OCI-LY3 (cell line): ENCODE measurements around the gene GRIN2A.

ENCODE experiments used
- H2AFZ ChIP-seq: fragments of 200-600, 300-600 bp; shearing (Covaris generic); 2 replicates; pipeline ENCODE4 v1.6.0; 2014; ENCODE audit warnings: antibody characterized with exemption, low read depth, low read length
- H3K27ac ChIP-seq: fragments of 200-600, 300-600 bp; sonication (generic); 2 replicates; pipeline ENCODE4 v1.5.1; 2014; ENCODE audit warnings: mild to moderate bottlenecking, low read length, moderate library complexity, mixed read lengths
- H3K27me3 ChIP-seq: fragments of 200-600, 300-600 bp; sonication (generic); 2 replicates; pipeline ENCODE4 v1.6.1; 2014; ENCODE audit warnings: low read depth, low read length, mixed read lengths
- H3K36me3 ChIP-seq: fragments of 200-600, 300-600 bp; sonication (generic); replicated peaks from 2 replicates; pipeline ENCODE3; 2014; ENCODE audit warnings: low read depth, low read length, mixed read lengths
- H3K4me1 ChIP-seq: fragments of 300-600, 200-600 bp; sonication (generic); 2 replicates; pipeline ENCODE4 v1.6.1; 2014; ENCODE audit warnings: low read length, mixed read lengths
- H3K4me2 ChIP-seq: fragments of 200-600, 300-600 bp; sonication (generic); 2 replicates; pipeline ENCODE4 v1.6.1; 2014; ENCODE audit warnings: low read length, mixed read lengths
- H3K4me3 ChIP-seq: fragments of 300-600, 200-600 bp; sonication (generic); 2 replicates; pipeline ENCODE4 v1.5.1; 2014; ENCODE audit warnings: antibody characterized with exemption, mild to moderate bottlenecking, low read length, moderate library complexity
- H3K79me2 ChIP-seq: fragments of 300-600, 200-600 bp; shearing (Covaris generic); 2 replicates; pipeline ENCODE4 v1.6.1; 2014; ENCODE audit warnings: mild to moderate bottlenecking, low read length, mixed read lengths
- H3K9ac ChIP-seq: fragments of 300-600, 200-600 bp; shearing (Covaris generic); 2 replicates; pipeline ENCODE4 v1.6.0; 2014; ENCODE audit warnings: mild to moderate bottlenecking, low read length, moderate library complexity
- H3K9me3 ChIP-seq: fragments of 200-600, 300-600 bp; shearing (Covaris generic); 2 replicates; pipeline ENCODE4 v1.6.1; 2014; ENCODE audit warnings: low read length, mixed read lengths; ENCODE audit not compliant: insufficient read depth
- H4K20me1 ChIP-seq: fragments of 200-600, 300-600 bp; sonication (generic); 2 replicates; pipeline ENCODE4 v1.6.1; 2016; ENCODE audit warnings: low read length, mixed read lengths; ENCODE audit not compliant: insufficient read depth
- EZH2phosphoT487 ChIP-seq: fragments of 200-600 bp; shearing (Covaris generic); IDR thresholded peaks from 2 replicates; pipeline ENCODE4 v1.6.1; 2018; ENCODE audit warnings: antibody characterized with exemption, mixed run types, low read depth
- TF ChIP-seq, protein P1 (sequence below): fragments of 200-600, 300-600 bp; sonication (generic); IDR thresholded peaks from 2 replicates; pipeline ENCODE4 v1.5.1; 2014; ENCODE audit warnings: antibody characterized with exemption, low read length, low read depth

GRIN2A gene

DNA sequence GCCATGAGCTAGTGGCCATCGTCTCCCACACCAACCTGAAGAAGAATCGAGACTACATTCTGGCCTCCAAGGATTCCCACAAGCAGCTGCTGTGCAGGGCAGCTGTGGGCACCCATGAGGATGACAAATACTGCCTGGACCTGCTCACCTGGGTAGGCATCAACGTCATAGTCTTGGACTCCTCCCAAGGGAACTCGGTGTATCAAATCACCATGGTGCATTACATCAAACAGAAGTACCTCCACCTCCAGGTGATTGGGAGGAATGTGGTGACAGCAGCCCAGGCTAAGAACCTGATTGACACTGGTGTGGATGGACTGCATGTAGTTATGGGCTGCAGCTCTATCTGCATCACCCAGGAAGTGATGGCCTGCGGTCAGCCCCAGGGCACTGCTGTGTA is 70.2 kb downstream of the GRIN2A start:
- Histone ChIP-seq H3K4me1 (no peaks in the 10 kb centered on the region), H3K4me3 (no peak overlapping the region), H3K36me3 (no peaks in the 10 kb centered on the region), H2AFZ (no peak overlapping the region), H4K20me1 (no peaks in the 10 kb centered on the region), H3K9ac (no peak overlapping the region), H3K9me3 (no peaks in the 10 kb centered on the region), H3K27me3 (peaks cover 8% of the 10 kb centered on the region; the same call in 1 of the 2 replicates), H3K27ac (no peak overlapping the region), H3K79me2 (no peaks in the 10 kb centered on the region), H3K4me2 (no peak overlapping the region)
- TF ChIP-seq, protein P1, sequence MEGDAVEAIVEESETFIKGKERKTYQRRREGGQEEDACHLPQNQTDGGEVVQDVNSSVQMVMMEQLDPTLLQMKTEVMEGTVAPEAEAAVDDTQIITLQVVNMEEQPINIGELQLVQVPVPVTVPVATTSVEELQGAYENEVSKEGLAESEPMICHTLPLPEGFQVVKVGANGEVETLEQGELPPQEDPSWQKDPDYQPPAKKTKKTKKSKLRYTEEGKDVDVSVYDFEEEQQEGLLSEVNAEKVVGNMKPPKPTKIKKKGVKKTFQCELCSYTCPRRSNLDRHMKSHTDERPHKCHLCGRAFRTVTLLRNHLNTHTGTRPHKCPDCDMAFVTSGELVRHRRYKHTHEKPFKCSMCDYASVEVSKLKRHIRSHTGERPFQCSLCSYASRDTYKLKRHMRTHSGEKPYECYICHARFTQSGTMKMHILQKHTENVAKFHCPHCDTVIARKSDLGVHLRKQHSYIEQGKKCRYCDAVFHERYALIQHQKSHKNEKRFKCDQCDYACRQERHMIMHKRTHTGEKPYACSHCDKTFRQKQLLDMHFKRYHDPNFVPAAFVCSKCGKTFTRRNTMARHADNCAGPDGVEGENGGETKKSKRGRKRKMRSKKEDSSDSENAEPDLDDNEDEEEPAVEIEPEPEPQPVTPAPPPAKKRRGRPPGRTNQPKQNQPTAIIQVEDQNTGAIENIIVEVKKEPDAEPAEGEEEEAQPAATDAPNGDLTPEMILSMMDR: no peak
- no peak for TF ChIP-seq EZH2phosphoT487

DNA sequence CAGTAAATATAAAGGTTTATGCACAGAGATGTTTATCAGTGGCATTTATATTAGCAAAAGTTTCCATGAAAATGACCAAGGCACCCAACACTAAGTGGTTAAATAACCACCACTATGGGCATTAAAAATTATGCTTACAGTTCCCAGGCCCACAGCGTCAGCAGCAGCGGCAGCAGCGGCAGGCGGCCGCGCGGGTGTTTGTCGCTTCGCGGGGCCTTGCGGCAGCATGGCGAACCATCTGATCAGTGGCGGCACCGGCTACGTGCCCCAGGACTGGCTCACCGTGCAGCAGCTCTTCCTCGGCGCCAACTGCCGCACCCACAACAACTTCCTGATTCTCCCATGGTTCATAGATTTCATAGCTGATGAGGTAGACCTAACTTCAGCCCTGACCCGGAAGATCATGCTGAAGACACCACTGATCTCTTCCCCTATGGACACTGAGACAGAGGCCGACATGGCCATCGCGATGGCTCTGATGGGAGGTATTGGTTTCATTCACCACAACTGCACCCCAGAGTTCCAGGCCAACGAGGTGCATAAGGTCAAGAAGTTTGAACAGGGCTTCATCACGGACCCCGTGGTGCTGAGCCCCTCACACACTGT is 71.0 kb downstream of the GRIN2A start:
- TF ChIP-seq, protein P1: no peak
- no peak for TF ChIP-seq EZH2phosphoT487
- Histone ChIP-seq H2AFZ (no peak overlapping the region), H3K27ac (no peak overlapping the region), H3K4me1 (no peaks in the 10 kb centered on the region), H3K4me3 (no peak overlapping the region), H3K36me3 (no peaks in the 10 kb centered on the region), H3K9ac (no peak overlapping the region), H3K27me3 (0 out of 2 replicates have a peak, but pooled peaks cover 7% of the 10 kb centered on the region), H4K20me1 (no peaks in the 10 kb centered on the region), H3K4me2 (no peak overlapping the region), H3K79me2 (no peaks in the 10 kb centered on the region), H3K9me3 (no peaks in the 10 kb centered on the region)

DNA sequence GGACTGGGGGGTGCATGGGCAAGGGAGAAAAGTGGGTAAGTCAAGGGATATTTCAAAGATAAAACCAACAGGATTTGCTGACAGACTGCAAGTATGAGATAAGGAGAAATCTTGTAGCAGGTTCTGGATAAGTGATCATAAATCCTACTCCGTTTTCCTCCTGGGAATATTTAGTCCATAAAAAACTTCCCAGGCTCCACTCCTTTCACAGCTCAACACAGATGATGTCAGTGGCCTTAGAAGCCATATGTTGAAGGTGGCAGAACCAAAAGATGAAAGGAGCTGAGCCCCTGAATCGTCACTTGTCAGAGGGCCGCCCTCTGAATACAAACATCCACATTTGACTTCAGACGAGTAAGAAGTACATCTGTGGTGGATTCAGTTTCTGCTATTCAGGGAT is 71.7 kb downstream of the GRIN2A start:
- no peak overlapping the region for H3K9ac ChIP-seq
- H3K27ac ChIP-seq: no peak overlapping the region
- no peak overlapping the region for H3K4me3 ChIP-seq
- H4K20me1 ChIP-seq: no peaks in the 10 kb centered on the region
- no peak for TF ChIP-seq EZH2phosphoT487
- TF ChIP-seq, protein P1: no peak
- H3K4me1 ChIP-seq: no peaks in the 10 kb centered on the region
- H3K27me3 ChIP-seq: 0 out of 2 replicates have a peak, but pooled peaks cover 7% of the 10 kb centered on the region
- H3K4me2 ChIP-seq: no peak overlapping the region
- no peaks in the 10 kb centered on the region for H3K36me3 ChIP-seq
- H2AFZ ChIP-seq: no peak overlapping the region
- no peaks in the 10 kb centered on the region for H3K9me3 ChIP-seq
- H3K79me2 ChIP-seq: no peaks in the 10 kb centered on the region

DNA sequence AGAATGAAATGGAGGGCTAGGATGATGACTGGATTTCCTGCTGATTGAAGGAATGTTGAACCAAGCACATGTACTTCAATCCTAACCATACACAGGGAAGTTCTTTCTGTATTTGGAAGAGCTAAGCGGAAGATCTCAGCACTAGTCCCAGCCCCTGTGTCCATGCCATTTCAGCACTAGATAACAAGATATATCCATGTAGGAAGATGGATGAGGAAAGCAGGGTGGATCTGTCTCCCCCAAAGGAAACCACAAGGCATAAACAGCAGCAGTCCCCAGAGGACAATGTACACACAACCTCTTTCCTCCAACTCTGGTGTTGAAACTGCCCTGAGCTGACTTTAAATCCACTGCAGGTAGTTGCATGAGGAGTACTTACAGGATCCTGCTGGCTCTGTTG is 75.1 kb downstream of the GRIN2A start:
- Histone ChIP-seq H3K9me3 (no peaks in the 10 kb centered on the region), H3K9ac (no peak overlapping the region), H3K4me1 (peaks cover 4% of the 10 kb centered on the region; the same call in 1 of the 2 replicates), H3K36me3 (no peaks in the 10 kb centered on the region), H3K4me2 (no peak overlapping the region), H3K27me3 (no peaks in the 10 kb centered on the region), H3K79me2 (no peaks in the 10 kb centered on the region), H3K4me3 (no peak overlapping the region), H3K27ac (no peak overlapping the region), H2AFZ (no peak overlapping the region), H4K20me1 (no peaks in the 10 kb centered on the region)
- no peak for TF ChIP-seq EZH2phosphoT487
